Measurements from ENCODE around the gene SNX12. TPM values are rescaled to one million over a fixed set of nuclear protein-coding genes. Genes with fewer than 3 reads are reported as not detected.
A peak's percentile ranks its signal among the peaks of the same experiment; 100 is the strongest.

SNX12 gene
- total and polyA plus RNA-seq, 12 donors, result 22.5 to 54.0 (median 47.9) TPM

DNA sequence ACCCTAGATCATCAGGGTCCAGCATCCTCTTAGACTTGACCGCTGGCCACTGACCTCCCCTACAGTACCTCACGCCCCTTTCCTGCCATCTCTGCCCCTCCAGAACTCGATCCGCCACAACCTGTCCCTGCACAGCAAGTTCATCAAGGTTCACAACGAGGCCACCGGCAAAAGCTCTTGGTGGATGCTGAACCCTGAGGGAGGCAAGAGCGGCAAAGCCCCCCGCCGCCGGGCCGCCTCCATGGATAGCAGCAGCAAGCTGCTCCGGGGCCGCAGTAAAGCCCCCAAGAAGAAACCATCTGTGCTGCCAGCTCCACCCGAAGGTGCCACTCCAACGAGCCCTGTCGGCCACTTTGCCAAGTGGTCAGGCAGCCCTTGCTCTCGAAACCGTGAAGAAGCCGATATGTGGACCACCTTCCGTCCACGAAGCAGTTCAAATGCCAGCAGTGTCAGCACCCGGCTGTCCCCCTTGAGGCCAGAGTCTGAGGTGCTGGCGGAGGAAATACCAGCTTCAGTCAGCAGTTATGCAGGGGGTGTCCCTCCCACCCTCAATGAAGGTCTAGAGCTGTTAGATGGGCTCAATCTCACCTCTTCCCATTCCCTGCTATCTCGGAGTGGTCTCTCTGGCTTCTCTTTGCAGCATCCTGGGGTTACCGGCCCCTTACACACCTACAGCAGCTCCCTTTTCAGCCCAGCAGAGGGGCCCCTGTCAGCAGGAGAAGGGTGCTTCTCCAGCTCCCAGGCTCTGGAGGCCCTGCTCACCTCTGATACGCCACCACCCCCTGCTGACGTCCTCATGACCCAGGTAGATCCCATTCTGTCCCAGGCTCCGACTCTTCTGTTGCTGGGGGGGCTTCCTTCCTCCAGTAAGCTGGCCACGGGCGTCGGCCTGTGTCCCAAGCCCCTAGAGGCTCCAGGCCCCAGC, 32.7 kb upstream of the SNX12 start:
- peaks cover 0 to 4% (median 0%) of the 10 kb centered on the region in 9 donors for H3K36me3 ChIP-seq
- H3K4me1 ChIP-seq, result peaks cover 0 to 42% (median 9%) of the 10 kb centered on the region in 9 donors
- intact Hi-C loops (cut with DNase I), result no loop called here
- TF ChIP-seq, protein P1, sequence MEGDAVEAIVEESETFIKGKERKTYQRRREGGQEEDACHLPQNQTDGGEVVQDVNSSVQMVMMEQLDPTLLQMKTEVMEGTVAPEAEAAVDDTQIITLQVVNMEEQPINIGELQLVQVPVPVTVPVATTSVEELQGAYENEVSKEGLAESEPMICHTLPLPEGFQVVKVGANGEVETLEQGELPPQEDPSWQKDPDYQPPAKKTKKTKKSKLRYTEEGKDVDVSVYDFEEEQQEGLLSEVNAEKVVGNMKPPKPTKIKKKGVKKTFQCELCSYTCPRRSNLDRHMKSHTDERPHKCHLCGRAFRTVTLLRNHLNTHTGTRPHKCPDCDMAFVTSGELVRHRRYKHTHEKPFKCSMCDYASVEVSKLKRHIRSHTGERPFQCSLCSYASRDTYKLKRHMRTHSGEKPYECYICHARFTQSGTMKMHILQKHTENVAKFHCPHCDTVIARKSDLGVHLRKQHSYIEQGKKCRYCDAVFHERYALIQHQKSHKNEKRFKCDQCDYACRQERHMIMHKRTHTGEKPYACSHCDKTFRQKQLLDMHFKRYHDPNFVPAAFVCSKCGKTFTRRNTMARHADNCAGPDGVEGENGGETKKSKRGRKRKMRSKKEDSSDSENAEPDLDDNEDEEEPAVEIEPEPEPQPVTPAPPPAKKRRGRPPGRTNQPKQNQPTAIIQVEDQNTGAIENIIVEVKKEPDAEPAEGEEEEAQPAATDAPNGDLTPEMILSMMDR (IDR thresholded peaks at IDR 0.05), result no peak
- H3K27ac ChIP-seq, result no peak overlapping the region
- H3K9me3 ChIP-seq, result no peaks in the 10 kb centered on the region
- 81 to 83% methylated on average over 30 to 31 of the region's 31 CpGs for WGBS, 2 donors
- H3K27me3 ChIP-seq, result peaks cover 0 to 23% (median 0%) of the 10 kb centered on the region in 7 donors
- DNase-seq (no peak), ATAC-seq (no peak)
- H3K4me3 ChIP-seq, result no peak overlapping the region

DNA sequence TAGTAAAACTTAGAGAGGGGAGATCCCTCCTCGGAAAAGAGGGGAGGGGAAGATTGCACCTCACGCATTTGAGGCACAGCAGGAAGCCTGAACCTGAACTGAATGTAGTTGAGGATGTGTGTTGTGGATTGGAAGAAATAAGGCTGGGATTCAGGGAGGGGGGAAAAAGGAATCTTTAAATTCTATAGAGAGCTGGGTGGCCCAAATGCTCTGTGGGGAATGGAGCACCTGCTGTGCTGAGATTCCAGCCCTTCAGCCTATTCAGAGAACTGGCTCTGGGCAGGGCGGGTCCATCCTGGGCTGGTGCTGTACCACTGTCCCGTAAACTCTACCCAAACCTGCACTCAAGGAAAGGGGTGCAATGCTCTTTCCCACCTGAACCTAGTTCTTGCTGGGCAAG, 31.6 kb upstream of the SNX12 start:
- Histone ChIP-seq H3K4me1 (peaks cover 0 to 41% (median 9%) of the 10 kb centered on the region in 9 donors), H3K27ac (no peak overlapping the region), H3K9me3 (no peaks in the 10 kb centered on the region), H3K4me3 (no peak overlapping the region), H3K27me3 (peaks cover 0 to 27% (median 0%) of the 10 kb centered on the region in 7 donors), H3K36me3 (peaks cover 0 to 4% (median 0%) of the 10 kb centered on the region in 9 donors)
- 93 to 99% methylated on average over 4 of the region's 4 CpGs for WGBS, 2 donors
- no peak for ATAC-seq
- TF ChIP-seq, protein P1 (IDR thresholded peaks at IDR 0.05), result no peak
- no peak for DNase-seq
- intact Hi-C loops (cut with DNase I), result loop anchor here in 2 of 10 donors (5.0 kb wide), 2 partner anchors 33 to 83 kb away; no protein-coding TSS in a partner anchor

DNA sequence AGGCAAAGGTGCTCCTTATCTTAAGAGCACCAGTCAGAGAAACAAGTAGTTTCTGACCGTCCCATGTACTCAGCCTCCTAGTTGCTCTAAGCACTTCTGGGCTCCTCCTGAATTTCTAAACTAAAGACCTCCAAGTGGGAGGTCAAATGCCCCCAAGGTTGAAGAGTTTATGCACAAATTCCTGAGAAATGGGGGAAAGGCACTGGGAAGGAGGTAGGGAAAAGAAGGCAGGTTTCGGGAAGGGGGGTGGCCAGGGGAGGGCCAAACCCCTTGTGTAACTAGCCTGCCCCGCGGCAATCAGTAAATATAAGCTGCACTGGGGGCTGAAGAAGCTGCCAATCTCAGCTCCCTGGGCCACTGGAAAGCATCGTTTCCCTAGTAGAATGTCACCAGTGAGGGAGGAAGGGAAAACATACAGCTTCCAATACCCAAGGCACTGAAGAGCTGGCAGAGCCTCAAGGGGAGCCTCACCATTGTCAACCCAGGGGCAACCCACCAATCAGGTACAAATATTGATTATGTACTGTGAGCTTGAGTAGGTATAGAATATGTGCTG, 30.9 kb upstream of the SNX12 start:
- peaks cover 0 to 33% (median 9%) of the 10 kb centered on the region in 9 donors for H3K4me1 ChIP-seq
- peaks cover 0 to 33% (median 0%) of the 10 kb centered on the region in 7 donors for H3K27me3 ChIP-seq
- no peak overlapping the region for H3K27ac ChIP-seq
- TF ChIP-seq, protein P1 (IDR thresholded peaks at IDR 0.05), result no peak
- H3K9me3 ChIP-seq, result no peaks in the 10 kb centered on the region
- peaks cover 0 to 4% (median 0%) of the 10 kb centered on the region in 9 donors for H3K36me3 ChIP-seq
- ATAC-seq (no peak), DNase-seq (no peak)
- intact Hi-C loops (cut with DNase I), result loop anchor here in 3 of 10 donors (1.0 to 5.0 kb wide), 3 partner anchors 30 to 83 kb away; no protein-coding TSS in a partner anchor
- WGBS, 2 donors, result 79 to 86% methylated on average over 3 to 5 of the region's 5 CpGs
- no peak overlapping the region for H3K4me3 ChIP-seq

DNA sequence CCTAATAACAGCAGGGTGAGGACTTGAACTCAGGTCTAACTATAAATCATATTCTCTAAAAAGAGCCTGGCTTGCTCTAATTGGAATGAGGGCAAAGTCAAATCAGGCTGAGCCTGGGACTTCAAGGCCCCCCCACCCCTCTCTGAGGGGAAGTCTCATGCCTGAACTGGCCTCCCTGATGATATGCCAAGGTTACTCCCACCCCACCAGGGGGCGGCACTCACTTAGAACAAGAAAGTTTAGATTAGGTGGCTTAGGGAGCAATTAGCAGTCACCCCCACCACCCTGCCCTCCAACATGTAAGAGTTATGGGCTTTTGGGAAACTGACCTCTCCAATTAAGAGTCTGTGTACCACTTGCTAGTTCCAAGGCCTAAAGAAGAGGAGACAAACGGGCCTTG, 30.2 kb upstream of the SNX12 start:
- intact Hi-C loops (cut with DNase I), result loop anchor here in 3 of 10 donors (1.0 to 5.0 kb wide), 3 partner anchors 31 to 84 kb away; no protein-coding TSS in a partner anchor
- no peaks in the 10 kb centered on the region for H3K9me3 ChIP-seq
- peaks cover 0 to 4% (median 0%) of the 10 kb centered on the region in 9 donors for H3K36me3 ChIP-seq
- H3K27ac ChIP-seq, result no peak overlapping the region
- H3K27me3 ChIP-seq, result peaks cover 0 to 33% (median 0%) of the 10 kb centered on the region in 7 donors
- peaks cover 0 to 26% (median 9%) of the 10 kb centered on the region in 9 donors for H3K4me1 ChIP-seq
- DNase-seq (peak; percentile 43 to 54), ATAC-seq (peak in 2 of 8 donors; percentile 27 to 29)
- WGBS, 2 donors, result 16 to 47% methylated on average over 2 of the region's 2 CpGs
- TF ChIP-seq, protein P1 (IDR thresholded peaks at IDR 0.05), result peak in 7 of 9 donors; percentile 48 to 63 (median 52)
- no peak overlapping the region for H3K4me3 ChIP-seq
